HG03095 (cell line): ENCODE measurements around the gene EBF4.

Experiments used
- ATAC-seq: cut with Tn5 transposase; IDR thresholded peaks from one replicate; pipeline ENCODE4 v1.9.1; 2021; ENCODE audit warnings: moderate library complexity; ENCODE audit not compliant: unreplicated experiment

The EBF4 gene

GRCh38 chr20:2793471-2793870 lies 100.9 kb downstream of the EBF4 start:
- ATAC-seq, result no peak

- ATAC-seq, result no peak
Measured at GRCh38 chr20:2794202-2794748, 101.7 kb downstream of the EBF4 start.

GRCh38 chr20:2794866-2795447 lies 102.4 kb downstream of the EBF4 start:
- no peak for ATAC-seq

GRCh38 chr20:2795451-2795850 lies 102.9 kb downstream of the EBF4 start:
- ATAC-seq, result no peak

GRCh38 chr20:2796011-2796660 lies 103.6 kb downstream of the EBF4 start:
- no peak for ATAC-seq

GRCh38 chr20:2797136-2797983 lies 104.8 kb downstream of the EBF4 start:
- ATAC-seq, result no peak

- no peak for ATAC-seq
Measured at GRCh38 chr20:2798095-2798805, 105.7 kb downstream of the EBF4 start.

GRCh38 chr20:2798814-2799213 lies 106.2 kb downstream of the EBF4 start:
- ATAC-seq, result no peak

- no peak for ATAC-seq
Measured at GRCh38 chr20:2799271-2799670, 106.7 kb downstream of the EBF4 start.

- no peak for ATAC-seq
Measured at GRCh38 chr20:2799688-2800520, 107.3 kb downstream of the EBF4 start.

- no peak for ATAC-seq
Measured at GRCh38 chr20:2800521-2801285, 108.1 kb downstream of the EBF4 start, which contains the start of gene CPXM1. TSS of gene CPXM1 (minus strand) at chr20:2800627. CDS start at chr20:2800572, 55 bp downstream.

GRCh38 chr20:2801286-2801728 lies 108.7 kb downstream of the EBF4 start:
- ATAC-seq, result no peak

- no peak for ATAC-seq
Measured at GRCh38 chr20:2804041-2804828, 111.7 kb downstream of the EBF4 start.

- no peak for ATAC-seq
Measured at GRCh38 chr20:2804852-2805688, 112.5 kb downstream of the EBF4 start.

GRCh38 chr20:2805689-2806350 lies 113.2 kb downstream of the EBF4 start:
- no peak for ATAC-seq

GRCh38 chr20:2806351-2806701 lies 113.7 kb downstream of the EBF4 start:
- no peak for ATAC-seq

GRCh38 chr20:2807019-2807418 lies 114.4 kb downstream of the EBF4 start:
- ATAC-seq, result no peak
